ENCODE results near the gene RAB38. TPM values are rescaled to one million over a fixed set of nuclear protein-coding genes. Genes with fewer than 3 reads are reported as not detected.

Gene RAB38
- total RNA-seq, 1 experiment from 2014 or later: not detected

- Histone ChIP-seq H3K36me3 (ENCODE audit: low read depth, low read length) (no peaks in the 10 kb centered on the region), H3K79me2 (ENCODE audit: low read length) (no peaks in the 10 kb centered on the region), H3K27me3 (ENCODE audit: low read length) (no peaks in the 10 kb centered on the region), H2AFZ (ENCODE audit: low read length) (no peak overlapping the region), H3K4me2 (ENCODE audit: low read length) (no peak overlapping the region), H3K9me3 (ENCODE audit: low read length) (no peaks in the 10 kb centered on the region), H3K27ac (ENCODE audit: low read length) (no peak overlapping the region), H3K4me3 (ENCODE audit: low read length) (no peak overlapping the region), H3K9me2 (replicated peaks; ENCODE audit: low read length) (no peaks in the 10 kb centered on the region), H4K20me1 (ENCODE audit: low read length) (no peaks in the 10 kb centered on the region), H3K4me1 (ENCODE audit: insufficient read depth, low read length) (no peaks in the 10 kb centered on the region), H3F3A (ENCODE audit: low read length, unreplicated experiment) (no peaks in the 10 kb centered on the region), H3K9ac (ENCODE audit: low read length) (no peak overlapping the region)
- ATAC-seq (no peak), DNase-seq (no peak)
- ChIA-PET CTCF (no interaction called here), POLR2A (ENCODE audit: unreplicated experiment) (no interaction called here)
- no TSS peak for BruUV-seq (replicated peaks)
- intact Hi-C loops (cut with micrococcal nuclease): no loop called here
- TF ChIP-seq EZH2 (IDR thresholded peaks at IDR 0.05; ENCODE audit: low read length, unreplicated experiment): no peak
- no peak for TF ChIP-seq EZH2phosphoT487 (IDR thresholded peaks at IDR 0.05; ENCODE audit: borderline replicate concordance, low read length)
- no peak for TF ChIP-seq CTCF (conservative IDR thresholded peaks at IDR 0.05; ENCODE audit: low read depth, low read length)
Observed at GRCh38 chr11:88169471-88169870, 5.8 kb downstream of the RAB38 start.

GRCh38 chr11:88167853-88168252 lies 7.4 kb downstream of the RAB38 start:
- ATAC-seq (no peak), DNase-seq (no peak)
- POLR2A ChIA-PET (ENCODE audit: unreplicated experiment): no interaction called here
- Histone ChIP-seq H3K9ac (ENCODE audit: low read length) (no peak overlapping the region), H4K20me1 (ENCODE audit: low read length) (no peaks in the 10 kb centered on the region), H3K27ac (ENCODE audit: low read length) (no peak overlapping the region), H3K4me2 (ENCODE audit: low read length) (no peak overlapping the region), H3K9me3 (ENCODE audit: low read length) (no peaks in the 10 kb centered on the region), H2AFZ (ENCODE audit: low read length) (no peak overlapping the region), H3K79me2 (ENCODE audit: low read length) (no peaks in the 10 kb centered on the region), H3F3A (ENCODE audit: low read length, unreplicated experiment) (no peaks in the 10 kb centered on the region), H3K9me2 (replicated peaks; ENCODE audit: low read length) (no peaks in the 10 kb centered on the region), H3K27me3 (ENCODE audit: low read length) (no peaks in the 10 kb centered on the region), H3K4me3 (ENCODE audit: low read length) (no peak overlapping the region), H3K4me1 (ENCODE audit: insufficient read depth, low read length) (no peaks in the 10 kb centered on the region), H3K36me3 (ENCODE audit: low read depth, low read length) (no peaks in the 10 kb centered on the region)
- no peak for TF ChIP-seq EZH2 (IDR thresholded peaks at IDR 0.05; ENCODE audit: low read length, unreplicated experiment)
- TF ChIP-seq EZH2phosphoT487 (IDR thresholded peaks at IDR 0.05; ENCODE audit: borderline replicate concordance, low read length): no peak
- TF ChIP-seq CTCF (conservative IDR thresholded peaks at IDR 0.05; ENCODE audit: low read depth, low read length): no peak
- CTCF ChIA-PET: no interaction called here
- no TSS peak for BruUV-seq (replicated peaks)
- intact Hi-C loops (cut with micrococcal nuclease): no loop called here

GRCh38 chr11:88164806-88165585 lies 10.2 kb downstream of the RAB38 start:
- no peaks in the 10 kb centered on the region for H4K20me1 ChIP-seq (ENCODE audit: low read length)
- H2AFZ ChIP-seq (ENCODE audit: low read length): no peak overlapping the region
- H3K4me1 ChIP-seq (ENCODE audit: insufficient read depth, low read length): no peaks in the 10 kb centered on the region
- H3K36me3 ChIP-seq (ENCODE audit: low read depth, low read length): no peaks in the 10 kb centered on the region
- no TSS peak for BruUV-seq (replicated peaks)
- H3K4me2 ChIP-seq (ENCODE audit: low read length): no peak overlapping the region
- no peak overlapping the region for H3K27ac ChIP-seq (ENCODE audit: low read length)
- H3K4me3 ChIP-seq (ENCODE audit: low read length): no peak overlapping the region
- ChIA-PET POLR2A (ENCODE audit: unreplicated experiment) (no interaction called here), CTCF (no interaction called here)
- DNase-seq (no peak), ATAC-seq (no peak)
- intact Hi-C loops (cut with micrococcal nuclease): loop anchor here (2.0 kb wide), 1 partner anchor 380 kb away; no protein-coding TSS in a partner anchor
- no peaks in the 10 kb centered on the region for H3K9me2 ChIP-seq (replicated peaks; ENCODE audit: low read length)
- no peaks in the 10 kb centered on the region for H3K79me2 ChIP-seq (ENCODE audit: low read length)
- no peak overlapping the region for H3K9ac ChIP-seq (ENCODE audit: low read length)
- TF ChIP-seq EZH2phosphoT487 (IDR thresholded peaks at IDR 0.05; ENCODE audit: borderline replicate concordance, low read length) (no peak), CTCF (conservative IDR thresholded peaks at IDR 0.05; ENCODE audit: low read depth, low read length) (no peak)
- no peaks in the 10 kb centered on the region for H3K27me3 ChIP-seq (ENCODE audit: low read length)
- H3F3A ChIP-seq (ENCODE audit: low read length, unreplicated experiment): no peaks in the 10 kb centered on the region
- no peaks in the 10 kb centered on the region for H3K9me3 ChIP-seq (ENCODE audit: low read length)
